ENCODE measurements around the gene UGT1A8. TPM values are rescaled to one million over a fixed set of nuclear protein-coding genes. Genes with fewer than 3 reads are reported as not detected.
A peak's percentile ranks its signal among the peaks of the same experiment; 100 is the strongest.

Gene UGT1A8
- polyA plus RNA-seq, 2 of the 4 experiments (the other 2 are of a cell fraction): 0.22 TPM; not detected in 1

DNA sequence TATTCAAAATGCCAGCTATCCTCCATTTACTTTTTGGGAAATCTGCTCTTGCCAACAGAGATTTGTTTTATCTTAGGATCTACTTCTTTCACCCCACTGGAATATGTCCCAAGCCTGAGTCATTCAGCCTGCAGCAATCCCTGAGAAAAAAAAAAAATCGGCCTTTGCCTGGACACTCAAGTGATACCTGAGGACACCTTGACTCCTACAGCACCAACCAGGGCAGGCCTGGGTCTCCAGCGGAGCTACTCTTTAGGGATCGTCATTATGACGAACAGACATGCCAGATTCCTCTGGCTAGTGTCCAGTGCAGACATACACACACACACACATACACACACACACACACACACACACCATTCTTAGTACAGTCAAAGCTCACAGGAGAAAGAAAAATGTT lies 73.0 kb downstream of the UGT1A8 start (continued):
- no peak for TF ChIP-seq ZC3H11A (IDR thresholded peaks at IDR 0.05)

GRCh38 chr2:233691443-233692433 lies 74.3 kb downstream of the UGT1A8 start:
- Histone ChIP-seq H3K4me2 (no peak overlapping the region; the same call in 2 of the 3 replicates), H3K27ac (peak overlapping the region; percentile 85 to 100), H3K4me1 (peaks cover 52% of the 10 kb centered on the region), H3K9me3 (peaks cover 54% of the 10 kb centered on the region), H3K4me3 (no peak overlapping the region)
- WGBS (ENCODE audit: missing lambda C conversion rate): 88% methylated on average over 10 of the region's 11 CpGs
- DNase-seq (ENCODE audit: low read depth in 1 of 2, low spot score in 1 of 2) (no peak), FAIRE-seq (no peak), ATAC-seq (peak in 1 of 2 experiments; percentile 8; a peak in 1 of 6 replicates)
- ChIA-PET CTCF (interaction anchor here (0.7 to 2.0 kb wide), 5 partner anchors 11 to 288 kb away, joined by 3 to 6 read pairs (median 4); no protein-coding TSS in a partner anchor), POLR2A (interaction anchor here (1.0 to 1.4 kb wide), 3 partner anchors 9 to 205 kb away, joined by 3 to 4 read pairs (median 4); partner anchors contain the start of gene USP40)
- TF ChIP-seq MAFK (IDR thresholded peaks at IDR 0.05; ENCODE audit: partially characterized antibody) (peak; percentile 15), CBX8 (IDR thresholded peaks at IDR 0.05) (no peak), ESRRA (IDR thresholded peaks at IDR 0.05; ENCODE audit: borderline replicate concordance, low read length) (no peak)

DNA sequence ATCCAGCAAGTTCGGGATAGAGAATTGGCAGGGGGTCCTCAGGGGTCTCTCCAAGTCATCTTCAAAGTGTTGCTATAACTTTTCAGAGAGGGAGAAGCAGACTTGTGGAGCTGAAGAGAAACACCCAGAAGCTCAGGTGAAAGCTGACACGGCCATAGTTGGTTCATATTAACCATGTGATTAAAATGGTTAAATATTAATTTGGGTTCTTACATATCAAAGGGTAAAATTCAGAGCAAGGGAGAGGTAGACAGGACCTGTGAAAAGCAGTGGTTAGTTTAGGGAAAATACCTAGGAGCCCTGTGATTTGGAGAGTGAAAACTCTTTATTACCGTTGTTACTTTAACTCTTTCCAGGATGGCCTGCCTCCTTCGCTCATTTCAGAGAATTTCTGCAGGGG lies 75.2 kb downstream of the UGT1A8 start, which contains the start of gene UGT1A6:
Gene UGT1A6 (plus strand): TSS at position 243 of the 400 bp plus-strand sequence. CDS start 115 bp downstream, at position 358.
- no peak for TF ChIP-seq MAZ (IDR thresholded peaks at IDR 0.05; ENCODE audit: borderline replicate concordance, low read depth, low read length)
- TF ChIP-seq JUNB (IDR thresholded peaks at IDR 0.05): no peak
- TF ChIP-seq CBX8 (IDR thresholded peaks at IDR 0.05): no peak
- no peak for TF ChIP-seq REST (IDR thresholded peaks at IDR 0.05)
- TF ChIP-seq ZFP36 (IDR thresholded peaks at IDR 0.05; ENCODE audit: borderline replicate concordance, partially characterized antibody): no peak
- TF ChIP-seq HOXA7 (CRISPR knock-in tag; IDR thresholded peaks at IDR 0.05): no peak
- TF ChIP-seq, protein P1, sequence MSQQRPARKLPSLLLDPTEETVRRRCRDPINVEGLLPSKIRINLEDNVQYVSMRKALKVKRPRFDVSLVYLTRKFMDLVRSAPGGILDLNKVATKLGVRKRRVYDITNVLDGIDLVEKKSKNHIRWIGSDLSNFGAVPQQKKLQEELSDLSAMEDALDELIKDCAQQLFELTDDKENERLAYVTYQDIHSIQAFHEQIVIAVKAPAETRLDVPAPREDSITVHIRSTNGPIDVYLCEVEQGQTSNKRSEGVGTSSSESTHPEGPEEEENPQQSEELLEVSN (IDR thresholded peaks at IDR 0.05; ENCODE audit: borderline replicate concordance, low read depth): no peak
- TF ChIP-seq KDM5A (IDR thresholded peaks at IDR 0.05): no peak
- TF ChIP-seq, protein P2, sequence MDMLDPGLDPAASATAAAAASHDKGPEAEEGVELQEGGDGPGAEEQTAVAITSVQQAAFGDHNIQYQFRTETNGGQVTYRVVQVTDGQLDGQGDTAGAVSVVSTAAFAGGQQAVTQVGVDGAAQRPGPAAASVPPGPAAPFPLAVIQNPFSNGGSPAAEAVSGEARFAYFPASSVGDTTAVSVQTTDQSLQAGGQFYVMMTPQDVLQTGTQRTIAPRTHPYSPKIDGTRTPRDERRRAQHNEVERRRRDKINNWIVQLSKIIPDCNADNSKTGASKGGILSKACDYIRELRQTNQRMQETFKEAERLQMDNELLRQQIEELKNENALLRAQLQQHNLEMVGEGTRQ (IDR thresholded peaks at IDR 0.05): no peak
- no peak for TF ChIP-seq CHD4 (IDR thresholded peaks at IDR 0.05; ENCODE audit: borderline replicate concordance)
- TF ChIP-seq KDM1A (IDR thresholded peaks at IDR 0.05; ENCODE audit: low read depth): no peak
- TF ChIP-seq, protein P3, sequence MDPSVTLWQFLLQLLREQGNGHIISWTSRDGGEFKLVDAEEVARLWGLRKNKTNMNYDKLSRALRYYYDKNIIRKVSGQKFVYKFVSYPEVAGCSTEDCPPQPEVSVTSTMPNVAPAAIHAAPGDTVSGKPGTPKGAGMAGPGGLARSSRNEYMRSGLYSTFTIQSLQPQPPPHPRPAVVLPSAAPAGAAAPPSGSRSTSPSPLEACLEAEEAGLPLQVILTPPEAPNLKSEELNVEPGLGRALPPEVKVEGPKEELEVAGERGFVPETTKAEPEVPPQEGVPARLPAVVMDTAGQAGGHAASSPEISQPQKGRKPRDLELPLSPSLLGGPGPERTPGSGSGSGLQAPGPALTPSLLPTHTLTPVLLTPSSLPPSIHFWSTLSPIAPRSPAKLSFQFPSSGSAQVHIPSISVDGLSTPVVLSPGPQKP (IDR thresholded peaks at IDR 0.05; ENCODE audit: low read depth, low read length): no peak
- no peak for TF ChIP-seq HEYL (CRISPR knock-in tag; IDR thresholded peaks at IDR 0.05)
- TF ChIP-seq RNF2 (IDR thresholded peaks at IDR 0.05; ENCODE audit: borderline replicate concordance, low read depth): no peak
- TF ChIP-seq RARB (CRISPR knock-in tag; IDR thresholded peaks at IDR 0.05): no peak
- Histone ChIP-seq H3K9me3 (peaks cover 55% of the 10 kb centered on the region), H3K4me1 (peaks cover 52% of the 10 kb centered on the region), H3K4me3 (no peak within 1 kb of the TSS), H3K27ac (peak within 1 kb of the TSS; percentile 85 to 100), H3K4me2 (no peak within 1 kb of the TSS)
- ChIA-PET CTCF (no interaction called here), POLR2A (interaction anchor here (1.4 kb wide), 1 partner anchor 127 kb away, joined by 3 read pairs; the partner anchor contains the start of gene USP40)
- no peak for ATAC-seq
- WGBS (ENCODE audit: missing lambda C conversion rate): 79% methylated on average over 4 of the region's 4 CpGs
- DNase-seq (ENCODE audit: low read depth in 1 of 2, low spot score in 1 of 2): no peak
- FAIRE-seq: no peak

All from A549 (cell line).